ENCODE results near the gene TST.

GRCh38 chr22:37058917-37059701 is 39.9 kb upstream of the TST start:
- TF ChIP-seq CTCF (IDR thresholded peaks at IDR 0.05) = no peak
- no peak for TF ChIP-seq POLR2A (IDR thresholded peaks at IDR 0.05)

All from heart left ventricle (tissue), 13 donors.